Karpas-422 (cell line): ENCODE results near the gene ITPKC. TPM values are rescaled to one million over a fixed set of nuclear protein-coding genes. Genes with fewer than 3 reads are reported as not detected.
A peak's percentile ranks its signal among the peaks of the same experiment; 100 is the strongest.

ENCODE experiments used
- DNase-seq: peaks from one replicate; pipeline ENCODE4 v3.0.0-alpha.2; 2015
- H2AFZ ChIP-seq: fragments of 200-600 bp; sonication (generic); 2 replicates; pipeline ENCODE4 v1.6.1; 2014; ENCODE audit warnings: antibody characterized with exemption, low read length, mixed read lengths
- H3K27ac ChIP-seq: fragments of 200-600 bp; sonication (generic); 2 replicates; pipeline ENCODE4 v1.5.1; 2014; ENCODE audit warnings: mild to moderate bottlenecking, low read length, moderate library complexity
- H3K27me3 ChIP-seq: fragments of 200-600 bp; sonication (generic); 2 replicates; pipeline ENCODE4 v1.6.1; 2014; ENCODE audit warnings: low read length, mixed read lengths
- H3K36me3 ChIP-seq: fragments of 200-600 bp; sonication (generic); 2 replicates; pipeline ENCODE4 v1.6.1; 2014; ENCODE audit warnings: low read length, mixed read lengths; ENCODE audit not compliant: insufficient read depth
- H3K4me1 ChIP-seq: fragments of 200-600 bp; sonication (generic); 2 replicates; pipeline ENCODE4 v1.6.1; 2014; ENCODE audit warnings: mild to moderate bottlenecking, low read length, mixed read lengths
- H3K4me2 ChIP-seq: fragments of 200-600 bp; sonication (generic); 2 replicates; pipeline ENCODE4 v1.6.1; 2014; ENCODE audit warnings: low read length, low read depth, mild to moderate bottlenecking; ENCODE audit not compliant: poor library complexity, severe bottlenecking
- H3K4me3 ChIP-seq: fragments of 200-600 bp; sonication (generic); 2 replicates; pipeline ENCODE4 v1.5.1; 2014; ENCODE audit warnings: mild to moderate bottlenecking, antibody characterized with exemption, low read length, mixed read lengths
- H3K79me2 ChIP-seq: fragments of 200-600 bp; sonication (generic); 2 replicates; pipeline ENCODE4 v1.6.1; 2014; ENCODE audit warnings: mild to moderate bottlenecking, low read length, mixed read lengths
- H3K9ac ChIP-seq: fragments of 200-600 bp; sonication (generic); 2 replicates; pipeline ENCODE4 v1.6.0; 2014; ENCODE audit warnings: low read length
- H3K9me2 ChIP-seq: fragments of 200-600 bp; sonication (generic), shearing (Covaris generic); replicated peaks from 2 replicates; pipeline ENCODE4 v1.6.0; 2014; ENCODE audit warnings: mild to moderate bottlenecking, low read length, moderate library complexity; ENCODE audit not compliant: insufficient read depth
- H3K9me3 ChIP-seq: fragments of 300-700, 200-600 bp; sonication (generic); 2 replicates; pipeline ENCODE4 v1.6.1; 2014; ENCODE audit warnings: low read length, mixed read lengths
- H4K20me1 ChIP-seq: fragments of 200-600 bp; sonication (generic); 2 replicates; pipeline ENCODE4 v1.6.1; 2014; ENCODE audit warnings: mild to moderate bottlenecking, antibody characterized with exemption, low read length, low read depth; ENCODE audit not compliant: insufficient read depth
- total RNA-seq: library from RNA; depleted of rRNA; stranded (reverse); fragments of >200 nt; shearing (Covaris generic); gene quantifications from 2 replicates; pipeline ENCODE4 v1.2.3, GENCODE V29; 2014; ENCODE audit warnings: low replicate concordance

Gene ITPKC
- total RNA-seq, 1 experiment from 2014 or later, result 5.9 TPM

DNA sequence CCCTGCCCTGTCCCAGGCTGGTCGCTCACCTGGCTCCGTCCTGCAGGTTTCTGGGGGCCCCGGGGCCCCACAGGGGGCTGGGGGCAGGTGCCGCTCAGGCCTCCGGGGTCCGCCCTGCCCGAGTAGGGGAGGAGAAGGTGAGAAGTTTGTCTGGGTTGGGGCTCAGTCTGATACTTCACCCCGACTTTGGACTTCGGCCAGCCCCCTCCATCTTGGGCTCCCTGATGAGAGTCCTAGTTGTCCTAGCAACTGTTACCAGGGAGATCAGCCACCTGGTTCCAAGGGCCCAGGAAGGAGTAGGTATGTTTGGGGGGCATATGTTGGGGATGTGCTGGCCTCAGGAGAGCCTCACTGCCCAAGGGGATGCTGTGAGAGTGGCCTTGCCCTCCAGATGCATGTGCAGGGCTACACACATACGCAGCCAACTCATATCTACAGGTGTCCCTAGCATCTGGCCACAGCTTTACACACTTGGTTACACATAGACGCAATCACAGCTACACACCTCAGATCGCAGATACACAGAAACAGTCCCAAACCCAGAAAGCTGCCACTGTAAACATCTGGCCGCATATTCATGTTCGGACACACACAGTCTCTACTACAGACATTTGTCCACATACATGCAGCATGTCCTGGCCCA, 29.9 kb upstream of the ITPKC start:
- no peaks in the 10 kb centered on the region for H3K9me3 ChIP-seq
- H3K4me3 ChIP-seq, result peak overlapping the region; percentile 97; the same call in 1 of the 2 replicates
- no peak overlapping the region for H2AFZ ChIP-seq
- no peak for DNase-seq
- H3K4me1 ChIP-seq, result peaks cover 88% of the 10 kb centered on the region
- H4K20me1 ChIP-seq, result peaks cover 15% of the 10 kb centered on the region; the same call in 1 of the 2 replicates
- H3K4me2 ChIP-seq, result peak overlapping the region; percentile 78
- H3K9me2 ChIP-seq, result no peaks in the 10 kb centered on the region
- peak overlapping the region; percentile 90 for H3K27ac ChIP-seq
- no peaks in the 10 kb centered on the region for H3K27me3 ChIP-seq
- H3K9ac ChIP-seq, result peak overlapping the region; percentile 99
- H3K36me3 ChIP-seq, result peaks cover 27% of the 10 kb centered on the region
- H3K79me2 ChIP-seq, result peaks cover 47% of the 10 kb centered on the region

DNA sequence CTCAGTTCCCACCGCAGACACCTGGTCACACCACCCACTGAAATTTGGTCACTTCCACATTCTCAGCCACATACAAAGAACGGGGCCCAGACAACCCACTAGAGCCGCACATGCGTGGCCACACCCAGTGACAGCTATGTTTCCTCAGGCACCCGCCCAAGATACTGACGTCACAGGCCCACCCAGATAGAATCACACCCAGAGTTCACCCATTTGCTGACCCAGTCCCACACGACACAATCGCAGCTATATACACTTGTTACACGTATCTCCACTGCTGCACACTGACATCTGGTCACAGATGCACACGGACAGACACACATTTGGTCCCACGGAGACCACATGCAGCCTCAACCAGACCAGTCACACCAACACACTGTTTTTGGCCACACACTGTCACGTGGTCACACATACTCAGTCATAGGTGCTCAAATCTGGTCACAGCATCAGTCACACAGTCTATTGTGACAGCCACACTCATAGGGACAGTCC, 29.3 kb upstream of the ITPKC start:
- DNase-seq, result peak; percentile 91
- Histone ChIP-seq H3K4me2 (peak overlapping the region; percentile 78), H3K27me3 (no peaks in the 10 kb centered on the region), H3K9ac (peak overlapping the region; percentile 99), H3K27ac (peak overlapping the region; percentile 90), H3K79me2 (peaks cover 41% of the 10 kb centered on the region), H4K20me1 (peaks cover 15% of the 10 kb centered on the region; the same call in 1 of the 2 replicates), H2AFZ (no peak overlapping the region), H3K4me3 (peak overlapping the region; percentile 97; the same call in 1 of the 2 replicates), H3K9me2 (no peaks in the 10 kb centered on the region), H3K4me1 (peaks cover 82% of the 10 kb centered on the region), H3K9me3 (no peaks in the 10 kb centered on the region), H3K36me3 (peaks cover 22% of the 10 kb centered on the region)

DNA sequence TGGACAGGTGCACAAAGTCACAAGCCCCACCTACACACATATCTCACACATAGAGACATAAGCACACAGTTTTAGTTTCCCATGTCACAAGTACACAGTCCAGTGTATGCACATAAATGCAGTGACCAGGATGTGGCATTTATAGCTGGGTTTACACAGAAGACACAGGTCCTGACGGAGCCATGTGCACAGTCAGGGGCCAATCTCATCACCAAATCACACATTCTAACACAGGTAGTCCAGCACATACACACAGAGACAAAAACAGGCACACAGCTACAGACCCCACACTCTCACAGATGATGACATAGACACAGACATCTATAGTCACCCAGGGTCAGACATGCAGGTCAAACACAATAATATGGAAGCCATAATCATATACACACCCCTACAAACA, 28.6 kb upstream of the ITPKC start:
- peak overlapping the region; percentile 97 for H3K4me3 ChIP-seq
- no peak for DNase-seq
- no peaks in the 10 kb centered on the region for H3K9me2 ChIP-seq
- peaks cover 18% of the 10 kb centered on the region for H3K36me3 ChIP-seq
- no peak overlapping the region for H2AFZ ChIP-seq
- H3K27me3 ChIP-seq, result no peaks in the 10 kb centered on the region
- no peaks in the 10 kb centered on the region for H3K9me3 ChIP-seq
- peaks cover 15% of the 10 kb centered on the region; the same call in 1 of the 2 replicates for H4K20me1 ChIP-seq
- peak overlapping the region; percentile 90 for H3K27ac ChIP-seq
- peaks cover 75% of the 10 kb centered on the region for H3K4me1 ChIP-seq
- H3K79me2 ChIP-seq, result peaks cover 38% of the 10 kb centered on the region
- peak overlapping the region; percentile 78 for H3K4me2 ChIP-seq
- peak overlapping the region; percentile 99 for H3K9ac ChIP-seq

DNA sequence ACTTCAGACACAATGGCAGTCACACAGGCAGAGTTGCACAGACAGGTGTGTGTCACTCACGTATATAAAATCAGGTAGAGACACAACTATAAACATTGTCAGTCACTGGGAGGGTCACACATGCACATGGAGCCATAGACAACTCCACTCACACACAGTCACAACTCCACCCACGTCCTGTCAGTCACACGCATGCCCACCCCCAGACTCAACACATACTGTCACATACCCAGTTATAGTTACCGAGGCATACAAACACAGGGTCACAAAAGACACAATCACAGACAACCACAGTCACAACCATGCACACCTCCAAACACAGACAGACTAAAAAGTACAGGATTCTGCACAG, 27.9 kb upstream of the ITPKC start:
- peak overlapping the region; percentile 90 for H3K27ac ChIP-seq
- peaks cover 15% of the 10 kb centered on the region; the same call in 1 of the 2 replicates for H4K20me1 ChIP-seq
- H3K4me2 ChIP-seq, result peak overlapping the region; percentile 78
- no peaks in the 10 kb centered on the region for H3K9me2 ChIP-seq
- H3K4me3 ChIP-seq, result peak overlapping the region; percentile 97
- peaks cover 18% of the 10 kb centered on the region for H3K36me3 ChIP-seq
- H3K9me3 ChIP-seq, result no peaks in the 10 kb centered on the region
- H3K79me2 ChIP-seq, result peaks cover 38% of the 10 kb centered on the region
- no peaks in the 10 kb centered on the region for H3K27me3 ChIP-seq
- H2AFZ ChIP-seq, result no peak overlapping the region
- H3K4me1 ChIP-seq, result peaks cover 69% of the 10 kb centered on the region
- no peak for DNase-seq
- peak overlapping the region; percentile 99 for H3K9ac ChIP-seq

- Histone ChIP-seq H3K36me3 (peaks cover 18% of the 10 kb centered on the region), H3K79me2 (peaks cover 38% of the 10 kb centered on the region), H3K9me3 (no peaks in the 10 kb centered on the region), H4K20me1 (peaks cover 15% of the 10 kb centered on the region; the same call in 1 of the 2 replicates), H2AFZ (no peak overlapping the region), H3K27me3 (no peaks in the 10 kb centered on the region), H3K4me2 (peak overlapping the region; percentile 78), H3K9ac (peak overlapping the region; percentile 99), H3K9me2 (no peaks in the 10 kb centered on the region), H3K4me3 (peak overlapping the region; percentile 97), H3K4me1 (peaks cover 63% of the 10 kb centered on the region), H3K27ac (peak overlapping the region; percentile 90)
- DNase-seq, result peak; percentile 68
Measured at GRCh38 chr19:40689339-40690049, 27.4 kb upstream of the ITPKC start.

DNA sequence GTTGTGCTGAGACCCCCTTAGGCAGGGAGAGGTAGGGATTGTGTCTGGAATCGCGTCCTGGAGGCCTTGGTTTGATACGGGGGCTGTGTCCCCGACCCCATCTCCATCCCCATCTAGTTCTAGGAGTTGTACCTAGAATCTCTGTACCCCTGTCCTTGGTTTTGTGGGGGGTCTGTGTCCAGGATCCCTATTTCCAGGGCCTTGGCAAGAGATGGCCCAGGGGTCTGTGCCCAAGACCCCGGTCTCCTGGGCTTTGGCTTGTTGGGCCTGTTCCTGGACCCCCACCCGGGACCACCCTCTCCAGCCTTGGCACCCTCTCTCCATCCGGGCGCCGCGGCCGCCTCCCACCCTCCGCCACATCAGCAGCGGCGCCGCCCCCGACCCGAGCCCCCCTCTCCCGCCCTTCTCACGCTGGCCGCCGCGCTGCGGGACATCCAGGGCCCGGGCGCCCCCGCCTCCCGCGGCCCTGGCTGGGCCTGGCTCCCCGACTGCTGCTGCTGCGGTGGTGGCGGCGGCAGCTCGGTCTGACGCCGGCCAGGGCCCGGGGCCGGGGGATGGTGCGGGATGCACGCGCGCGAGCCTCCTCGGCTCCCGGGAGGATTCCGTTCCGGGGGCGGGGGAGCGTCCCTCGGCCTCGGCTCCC, 26.7 kb upstream of the ITPKC start, which contains the start of gene NUMBL:
Gene NUMBL, minus strand, starts transcription at position 602 of the 643 bp plus-strand sequence. Its CDS starts 168 bp downstream, at position 434.
- peaks cover 38% of the 10 kb centered on the region for H3K79me2 ChIP-seq
- peak within 1 kb of the TSS; percentile 97 for H3K4me3 ChIP-seq
- H3K36me3 ChIP-seq, result peaks cover 17% of the 10 kb centered on the region
- peak within 1 kb of the TSS; percentile 98 for H3K4me2 ChIP-seq
- H3K9ac ChIP-seq, result peak within 1 kb of the TSS; percentile 99
- no peak for DNase-seq
- peaks cover 15% of the 10 kb centered on the region; the same call in 1 of the 2 replicates for H4K20me1 ChIP-seq
- no peaks in the 10 kb centered on the region for H3K9me2 ChIP-seq
- H3K9me3 ChIP-seq, result no peaks in the 10 kb centered on the region
- peak within 1 kb of the TSS; percentile 91; the same call in 1 of the 2 replicates for H2AFZ ChIP-seq
- H3K4me1 ChIP-seq, result peaks cover 56% of the 10 kb centered on the region
- peak within 1 kb of the TSS; percentile 90 for H3K27ac ChIP-seq
- no peaks in the 10 kb centered on the region for H3K27me3 ChIP-seq

- no peaks in the 10 kb centered on the region for H3K27me3 ChIP-seq
- H3K9me2 ChIP-seq, result no peaks in the 10 kb centered on the region
- H3K27ac ChIP-seq, result peak overlapping the region; percentile 88
- H3K4me3 ChIP-seq, result peak overlapping the region; percentile 97
- H3K9me3 ChIP-seq, result no peaks in the 10 kb centered on the region
- peaks cover 10% of the 10 kb centered on the region for H3K36me3 ChIP-seq
- peaks cover 38% of the 10 kb centered on the region for H3K79me2 ChIP-seq
- peak; percentile 96 for DNase-seq
- H3K4me1 ChIP-seq, result peaks cover 50% of the 10 kb centered on the region
- H4K20me1 ChIP-seq, result peaks cover 15% of the 10 kb centered on the region; the same call in 1 of the 2 replicates
- peak overlapping the region; percentile 91; the same call in 1 of the 2 replicates for H2AFZ ChIP-seq
- peak overlapping the region; percentile 98 for H3K4me2 ChIP-seq
- peak overlapping the region; percentile 99 for H3K9ac ChIP-seq
Measured at GRCh38 chr19:40690693-40691420, 26.1 kb upstream of the ITPKC start.
